ENCODE results near the gene OR5M11.
"Not testable (repeated sequence)": the region's sequence is repeated elsewhere in the genome, so short reads cannot be mapped to it uniquely, and the experiment has no call there.

The OR5M11 gene

DNA sequence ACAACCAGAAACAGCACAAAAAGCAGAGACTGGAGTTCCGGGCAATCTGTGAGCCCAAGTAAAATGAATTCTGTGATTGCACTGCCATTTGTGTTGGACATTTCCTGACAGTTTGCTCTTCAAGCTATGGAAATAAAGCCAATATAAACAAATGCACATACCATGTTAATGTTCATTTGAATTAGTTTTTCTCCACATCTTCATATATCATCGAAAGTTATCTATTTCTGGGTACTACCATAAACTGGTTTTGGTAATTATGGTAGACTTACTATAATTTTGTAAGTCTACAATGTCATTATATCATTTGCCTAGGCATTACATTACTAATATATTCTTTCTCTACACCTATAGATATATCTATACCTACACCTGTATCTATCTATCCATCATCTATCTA is at the start of gene OR5M11:
OR5M11 (minus strand) TSS at position 101 of the 400 bp plus-strand sequence; CDS start at position 101, 0 bp downstream.
- no peak for DNase-seq (ENCODE audit: low read depth)

DNA sequence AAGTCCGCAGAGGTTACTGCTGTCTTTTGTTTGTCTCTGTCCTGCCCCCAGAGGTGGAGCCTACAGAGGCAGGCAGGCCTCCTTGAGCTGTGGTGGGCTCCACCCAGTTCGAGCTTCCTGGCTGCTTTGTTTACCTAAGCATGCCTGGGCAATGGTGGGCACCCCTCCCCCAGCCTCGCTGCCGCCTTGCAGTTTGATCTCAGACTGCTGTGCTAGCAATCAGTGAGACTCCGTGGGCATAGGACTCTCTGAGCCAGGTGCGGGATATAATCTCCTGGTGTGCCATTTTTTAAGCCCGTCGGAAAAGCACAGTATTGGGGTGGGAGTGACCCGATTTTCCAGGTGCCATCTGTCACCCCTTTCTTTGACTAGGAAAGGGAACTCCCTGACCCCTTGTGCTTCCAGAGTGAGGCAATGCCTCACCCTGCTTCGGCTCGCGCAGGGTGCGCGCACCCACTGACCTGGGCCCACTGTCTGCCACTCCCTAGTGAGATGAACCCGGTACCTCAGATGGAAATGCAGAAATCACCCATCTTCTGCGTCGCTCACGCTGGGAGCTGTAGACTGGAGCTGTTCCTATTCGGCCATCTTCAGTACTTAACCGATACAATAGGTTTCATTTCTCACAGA is 49.1 kb upstream of the OR5M11 start:
- DNase-seq (ENCODE audit: low read depth): not testable (repeated sequence)

DNA sequence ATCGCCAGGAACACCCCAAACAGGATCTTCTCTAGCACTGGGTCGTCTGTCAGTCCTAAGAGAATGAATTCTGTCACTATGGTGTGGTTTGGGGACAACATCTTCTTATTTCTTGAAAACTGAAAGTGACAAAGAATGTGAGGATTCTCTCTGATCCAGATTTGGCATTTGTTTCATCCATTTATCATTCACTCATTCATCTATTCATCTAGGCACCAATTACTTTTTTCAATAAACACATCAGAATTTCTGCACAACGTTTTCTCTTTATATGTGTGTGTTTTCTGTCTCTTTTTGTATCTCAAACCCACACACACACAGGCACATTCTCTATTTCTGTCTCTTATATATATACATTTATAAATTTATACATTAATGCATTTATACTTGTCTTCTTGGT is 34.6 kb upstream of the OR5M11 start, which contains the start of gene OR5M10:
OR5M10 (minus strand) TSS at position 101 of the 400 bp plus-strand sequence; CDS start at position 101, 0 bp downstream.
- no peak for DNase-seq (ENCODE audit: low read depth)

DNA sequence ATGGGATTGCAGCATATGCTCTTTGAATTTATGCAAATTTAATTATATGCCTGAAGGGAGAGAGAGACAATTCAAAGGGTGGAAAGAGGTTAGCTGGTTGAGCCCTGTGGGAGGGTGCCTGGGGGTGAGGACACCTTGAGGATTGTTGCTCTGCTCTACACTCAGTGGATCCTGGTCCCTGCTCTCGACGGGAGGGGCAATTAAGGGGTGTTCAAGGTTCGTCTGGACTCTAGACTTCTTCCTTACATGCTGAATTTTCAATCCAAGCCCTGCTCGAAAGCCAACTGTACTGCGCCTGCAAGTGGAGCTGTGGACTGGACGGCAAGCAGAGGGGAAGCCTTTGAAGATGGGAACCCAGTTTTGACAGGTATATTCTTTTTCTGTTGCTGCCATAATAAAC is 15.5 kb upstream of the OR5M11 start:
- DNase-seq (ENCODE audit: low read depth): no peak

DNA sequence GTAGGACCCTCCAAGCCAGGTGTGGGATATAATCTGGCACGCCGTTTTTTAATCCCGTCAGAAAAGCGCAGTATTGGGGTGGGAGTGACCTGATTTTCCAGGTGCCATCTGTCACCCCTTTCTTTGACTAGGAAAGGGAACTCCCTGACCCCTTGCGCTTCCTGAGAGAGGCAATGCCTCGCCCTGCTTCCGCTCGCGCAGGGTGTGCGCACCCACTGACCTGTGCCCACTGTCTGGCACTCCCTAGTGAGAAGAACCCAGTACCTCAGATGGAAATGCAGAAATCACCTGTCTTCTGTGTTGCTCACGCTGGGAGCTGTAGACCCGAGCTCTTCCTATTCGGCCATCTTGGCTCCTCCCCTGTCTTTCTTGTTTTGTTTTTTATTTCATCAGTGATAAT is 11.6 kb upstream of the OR5M11 start:
- not testable (repeated sequence) for DNase-seq (ENCODE audit: low read depth)

DNA sequence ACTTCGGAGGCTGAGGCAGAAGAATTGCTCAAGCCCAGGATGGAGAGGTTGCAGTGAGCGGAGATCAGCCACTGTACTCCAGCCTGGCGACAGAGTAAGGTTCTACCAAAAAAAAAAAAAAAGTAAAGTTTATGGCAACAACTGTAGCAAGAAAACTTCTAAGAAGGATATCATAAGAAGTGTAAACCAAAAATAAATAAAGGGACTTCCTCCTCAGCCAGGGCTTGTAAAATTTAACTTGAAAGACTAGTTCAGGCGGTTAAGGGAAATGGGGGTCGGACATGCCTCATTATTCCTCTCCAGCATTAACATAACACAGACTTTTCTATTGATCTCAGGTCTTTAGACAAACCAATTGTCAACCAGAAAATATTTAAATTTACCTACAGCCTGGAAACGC is 2.5 kb upstream of the OR5M11 start:
- no peak for DNase-seq (ENCODE audit: low read depth)

DNA sequence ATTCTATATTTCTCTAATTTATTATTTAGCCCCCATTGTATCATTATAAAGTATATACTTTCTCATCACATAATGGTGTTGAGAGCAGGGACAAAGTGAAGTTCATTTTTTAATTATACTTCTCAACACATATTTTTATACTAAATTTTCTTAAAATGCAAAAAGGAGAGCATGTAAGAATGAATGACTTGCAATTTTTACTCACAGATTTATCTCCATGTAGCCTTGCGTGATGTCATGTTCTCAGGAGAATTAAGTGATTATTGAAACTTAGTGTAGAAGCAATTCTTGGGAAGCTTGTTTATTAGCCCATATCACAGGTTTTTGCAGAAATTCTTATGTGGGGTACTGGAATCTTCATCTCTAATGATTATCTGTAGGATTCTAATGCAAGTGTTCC is 682 bp upstream of the OR5M11 start:
- no peak for DNase-seq (ENCODE audit: low read depth)

DNA sequence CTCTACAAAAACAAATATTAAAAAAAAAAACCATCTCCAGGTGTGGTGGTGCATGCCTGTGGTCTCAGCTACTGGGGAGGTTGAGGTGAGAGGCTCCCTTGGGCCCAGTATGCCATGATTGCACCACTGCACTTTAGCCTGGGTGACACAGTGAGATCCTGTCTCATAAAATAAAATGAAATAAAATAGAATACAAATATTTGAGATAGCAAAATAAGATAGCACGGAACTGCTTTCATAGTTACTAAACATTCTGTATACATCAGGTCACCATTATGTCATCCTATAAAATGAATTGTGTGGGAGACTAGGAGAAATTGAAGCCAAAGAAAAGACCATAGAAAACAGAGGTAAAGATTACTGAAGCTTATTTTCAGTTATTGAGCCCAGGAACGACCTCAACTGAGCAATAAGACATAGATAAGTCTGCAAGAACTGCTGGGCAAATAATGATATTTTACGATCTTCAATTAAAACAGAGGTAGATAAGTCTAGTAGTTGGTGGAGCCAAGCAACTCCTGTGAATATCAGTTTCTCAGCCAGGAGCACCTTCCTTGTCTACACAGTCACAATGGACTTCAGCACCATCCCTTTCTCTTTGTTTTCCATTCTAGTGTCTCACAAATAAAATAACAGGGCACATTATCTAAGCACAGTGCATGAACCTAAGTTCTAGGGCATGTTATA is 9.9 kb downstream of the OR5M11 start:
- DNase-seq (ENCODE audit: low read depth): no peak

DNA sequence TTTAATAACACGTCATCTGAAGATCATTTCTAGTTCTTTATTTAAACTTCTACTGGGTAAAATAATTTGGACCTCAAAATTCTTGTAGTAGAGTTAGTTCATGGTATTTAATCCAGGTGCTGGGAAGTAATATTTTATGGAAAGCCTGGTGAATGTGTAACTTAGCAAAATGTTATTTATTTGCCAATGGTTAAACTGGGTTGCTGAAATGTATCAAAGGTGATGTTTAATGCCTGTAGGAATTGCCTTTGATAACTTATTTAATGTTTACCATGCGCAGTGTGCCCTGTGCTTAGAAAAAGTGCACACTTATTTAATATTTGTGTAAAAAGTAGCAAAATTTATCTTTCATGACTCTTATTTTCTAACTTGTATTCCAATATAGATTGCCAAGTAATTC is 11.2 kb downstream of the OR5M11 start:
- DNase-seq (ENCODE audit: low read depth): no peak

DNA sequence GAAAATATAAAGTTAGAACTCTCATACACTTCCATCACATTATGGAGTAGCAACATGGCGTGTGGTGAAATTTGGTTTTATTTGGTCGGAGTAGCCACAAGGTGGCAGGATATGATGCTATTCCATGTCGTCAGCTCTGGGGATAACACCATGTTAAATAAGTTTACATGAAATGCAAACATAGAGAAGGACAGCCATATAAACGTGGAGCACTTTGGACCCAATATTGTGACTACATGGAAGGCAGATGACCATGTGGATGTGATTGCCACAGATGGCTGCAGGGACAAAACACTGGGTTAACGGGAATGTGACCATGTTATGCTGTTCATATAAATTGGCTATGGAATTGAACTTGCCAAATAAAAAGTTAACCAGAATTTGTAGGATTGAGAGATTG is 21.0 kb downstream of the OR5M11 start:
- no peak for DNase-seq (ENCODE audit: low read depth)

DNA sequence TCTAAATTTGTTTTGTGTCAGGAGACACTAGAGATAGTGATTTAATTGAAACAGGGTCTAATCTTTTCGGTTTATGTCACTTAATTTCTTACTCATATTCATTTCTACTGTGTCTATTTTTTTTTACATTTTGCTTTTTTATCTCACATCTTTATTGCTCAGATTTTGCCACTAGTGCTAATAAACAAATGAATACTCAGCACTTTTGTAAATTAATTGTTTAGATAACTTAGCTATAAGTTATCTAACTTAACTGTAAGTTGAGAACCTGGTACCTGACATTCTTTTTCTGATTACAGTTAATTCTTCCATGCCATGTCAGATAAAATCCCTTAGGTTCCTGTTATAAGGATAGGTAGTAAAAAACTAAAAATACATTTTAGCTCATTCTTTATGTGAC is 29.8 kb downstream of the OR5M11 start:
- no peak for DNase-seq (ENCODE audit: low read depth)

DNA sequence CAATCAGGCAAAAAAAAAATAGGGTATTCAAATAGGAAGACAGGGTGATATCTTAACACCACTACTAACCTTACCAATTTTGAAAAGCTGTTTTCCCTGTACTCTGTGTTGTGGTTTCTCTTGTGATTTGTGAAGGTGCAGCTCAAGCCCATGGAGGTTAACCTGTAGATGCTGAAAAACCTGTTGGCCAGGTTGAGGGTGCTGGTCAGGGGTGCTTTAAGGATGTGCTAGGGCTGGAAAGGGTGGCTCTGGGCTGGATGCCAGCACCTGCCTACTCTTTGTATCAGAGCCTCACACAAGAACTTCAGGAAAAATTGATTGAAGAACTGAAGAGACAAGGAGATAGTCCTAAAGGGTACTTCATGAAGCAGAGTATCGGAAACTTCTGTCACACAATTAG is 33.6 kb downstream of the OR5M11 start:
- DNase-seq (ENCODE audit: low read depth): no peak

DNA sequence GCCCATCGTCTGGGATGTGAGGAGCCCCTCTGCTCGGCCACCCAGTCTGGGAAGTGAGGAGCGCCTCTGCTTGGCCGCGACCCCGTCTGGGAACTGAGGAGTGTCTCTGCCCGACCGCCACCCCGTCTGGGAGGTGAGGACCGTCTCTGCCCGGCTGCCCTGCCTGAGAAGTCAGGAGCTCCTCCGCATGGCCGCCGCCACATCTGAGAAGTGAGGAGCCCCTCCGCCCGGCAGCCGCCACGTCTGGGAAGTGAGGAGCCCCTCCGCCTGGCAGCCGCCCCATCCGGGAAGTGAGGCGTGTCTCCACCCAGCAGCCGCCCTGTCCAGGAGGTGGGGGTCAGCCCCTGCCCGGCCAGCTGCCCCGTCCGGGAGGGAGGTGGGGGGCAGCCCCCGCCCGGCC is 46.0 kb downstream of the OR5M11 start:
- DNase-seq (ENCODE audit: low read depth): no peak

DNA sequence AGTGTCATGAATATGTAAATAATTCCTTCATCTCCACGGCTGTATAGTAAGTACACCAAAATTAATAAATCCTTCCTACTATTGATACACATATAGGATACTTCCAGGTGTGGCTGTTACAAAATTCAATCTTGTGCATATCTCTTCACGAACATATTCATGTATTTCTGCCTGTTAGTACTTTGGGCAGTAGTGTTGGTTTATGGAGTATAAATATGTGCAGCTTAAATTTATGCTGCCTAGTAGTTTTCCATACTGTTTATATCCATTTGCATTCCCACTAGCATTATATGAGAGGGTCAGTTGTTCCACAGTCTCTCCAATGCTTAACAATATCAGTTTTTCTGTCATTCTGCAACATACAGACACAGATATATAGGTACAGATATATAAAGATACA is 47.9 kb downstream of the OR5M11 start:
- no peak for DNase-seq (ENCODE audit: low read depth)

Data from HS-27A (cell line).